ENCODE data around the gene LZIC.
"Not testable (repeated sequence)": the region's sequence is repeated elsewhere in the genome, so short reads cannot be mapped to it uniquely, and the experiment has no call there.

LZIC gene

DNA sequence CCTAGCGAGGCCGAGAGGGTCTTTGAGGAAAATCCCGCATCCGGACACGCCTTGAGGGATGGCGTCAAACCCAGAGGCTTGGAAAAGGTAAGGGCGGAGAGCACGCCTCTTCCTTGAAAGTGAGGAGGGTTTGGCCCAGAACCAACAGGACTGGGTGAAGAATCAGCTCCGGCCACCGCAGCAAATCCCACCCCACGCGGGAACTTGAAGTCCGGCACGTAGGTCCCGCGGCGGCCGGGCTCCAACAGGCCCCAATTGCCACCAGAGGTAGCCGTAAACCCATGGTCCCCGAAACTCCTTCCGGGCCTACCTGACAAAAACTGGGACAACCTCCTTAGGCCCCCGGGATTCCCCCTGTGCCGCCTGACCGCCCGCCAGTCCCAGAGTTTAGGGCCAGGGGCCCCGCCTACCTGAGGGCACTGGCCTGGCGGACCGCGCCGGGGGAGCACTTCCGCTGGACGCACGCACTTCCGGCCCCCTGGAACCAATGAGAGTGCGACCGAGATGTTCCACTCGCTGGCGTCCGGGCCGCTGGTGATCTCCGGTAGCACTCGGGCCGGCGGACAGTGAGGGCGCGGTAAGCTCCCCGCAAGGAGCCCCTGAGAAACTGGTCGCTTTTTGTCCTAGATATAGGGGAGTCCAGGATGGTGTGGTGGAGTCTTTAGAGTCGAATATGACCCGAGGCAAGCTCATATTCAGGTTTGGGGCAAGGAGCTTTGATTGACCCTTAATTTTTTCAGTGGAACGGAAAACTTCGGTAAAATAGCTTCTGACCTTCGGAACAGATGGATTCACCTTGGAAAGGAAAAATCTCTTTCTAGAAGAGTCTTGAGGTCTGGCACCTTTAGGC, at the start of gene LZIC, which contains the start of gene NMNAT1:
TSS of gene LZIC (minus strand) at position 453 of the 850 bp plus-strand sequence. CDS start 6,772 bp downstream, outside the sequence.
TSS of gene NMNAT1 (plus strand) at position 537 of the 850 bp plus-strand sequence. CDS start 28,599 bp downstream, outside the sequence.
- DNase-seq = peak; percentile 72 to 90

DNA sequence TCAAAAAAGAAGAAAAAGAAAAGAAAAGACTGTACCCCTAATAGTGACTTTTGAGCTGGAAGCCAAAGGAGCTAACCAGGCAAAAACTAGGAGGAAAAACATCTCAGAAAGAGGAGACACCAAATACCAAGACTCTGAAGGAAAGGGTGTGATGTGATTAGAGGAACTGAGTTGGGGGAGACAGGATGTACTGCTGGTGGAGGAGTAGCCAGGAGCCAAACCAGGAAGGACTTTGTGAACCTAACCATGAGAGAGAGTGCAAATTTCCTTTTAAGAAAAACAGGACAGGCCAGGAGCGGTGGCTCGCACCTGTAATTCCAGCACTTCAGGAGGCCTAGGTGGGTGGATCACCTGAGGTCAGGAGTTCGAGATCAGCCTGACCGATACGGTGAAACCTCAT, 49.7 kb upstream of the LZIC start:
- DNase-seq = no peak

DNA sequence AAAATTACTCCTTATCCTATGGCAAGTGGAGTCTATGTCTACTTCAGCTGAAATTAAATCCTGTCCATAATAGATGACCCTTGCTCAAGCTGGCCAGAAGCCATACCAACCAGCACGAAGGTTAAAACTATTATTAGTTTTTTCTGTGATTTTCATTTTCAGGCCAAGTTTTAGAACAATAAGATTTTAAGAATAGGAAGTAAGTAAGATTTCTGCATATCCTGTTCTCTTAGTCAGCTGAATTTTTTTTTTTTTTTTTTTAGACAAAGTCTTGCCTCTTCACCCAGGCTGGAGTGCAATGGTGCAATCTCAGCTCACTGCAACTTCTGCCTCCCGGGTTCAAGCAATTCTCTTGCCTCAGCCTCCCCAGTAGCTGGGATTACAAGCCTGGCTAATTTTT, 47.8 kb upstream of the LZIC start:
- no peak for DNase-seq

DNA sequence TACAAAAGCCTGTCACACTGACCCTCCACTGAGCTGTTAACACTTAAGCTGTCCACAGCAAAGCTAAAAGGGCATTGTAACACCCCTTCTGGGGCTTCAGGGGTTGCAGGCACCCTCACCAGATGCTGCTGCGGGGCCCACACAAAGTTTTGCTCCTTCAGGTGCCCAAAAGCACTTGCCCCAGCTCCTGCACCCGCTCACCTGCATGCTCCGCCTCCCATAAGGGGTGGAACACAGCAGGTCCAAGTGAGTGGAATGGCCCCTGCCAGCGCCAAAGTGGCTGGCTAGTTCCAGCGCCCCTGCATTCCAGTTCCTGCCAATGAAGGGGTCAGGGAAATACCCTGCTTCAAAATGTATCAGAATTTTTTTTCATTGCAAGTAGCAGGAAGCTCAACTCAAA, 46.6 kb upstream of the LZIC start:
- DNase-seq = no peak

DNA sequence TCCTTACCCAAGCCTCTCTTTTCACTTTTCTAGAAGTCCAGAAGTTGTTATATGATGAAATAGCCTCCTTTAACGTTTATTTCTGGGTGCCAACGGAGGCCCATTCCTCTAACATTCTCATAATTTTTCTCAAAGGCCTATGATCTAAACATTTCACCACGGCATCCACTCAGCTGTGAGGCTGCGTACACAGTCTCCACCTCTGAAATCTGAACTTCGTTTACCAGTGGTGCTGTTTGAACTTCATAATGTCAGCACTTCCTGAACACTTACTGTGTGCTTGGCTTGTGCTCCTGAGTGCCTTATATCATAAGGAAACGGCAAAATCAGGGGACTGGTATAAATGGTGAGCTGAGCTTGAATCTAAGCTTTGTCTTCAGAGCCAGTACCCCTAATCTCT, 41.8 kb upstream of the LZIC start:
- DNase-seq = no peak

DNA sequence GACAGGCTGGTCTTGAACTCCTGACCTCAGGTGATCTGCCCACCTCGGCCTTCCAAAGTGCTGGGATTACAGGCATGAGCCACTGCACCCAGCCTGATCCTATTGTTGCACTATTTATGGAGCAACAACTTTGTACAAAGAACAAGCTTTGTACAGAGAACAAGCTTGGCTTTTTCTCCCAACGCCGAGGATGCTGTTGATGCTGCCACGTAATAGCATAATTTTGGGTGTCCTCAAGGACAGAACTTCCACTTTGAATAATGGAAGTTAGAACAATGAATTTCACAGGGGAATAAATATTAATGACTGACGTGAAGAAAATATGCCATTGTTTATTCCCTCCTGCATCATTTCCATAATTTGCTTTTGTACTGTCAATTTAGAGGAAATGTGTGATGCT, 41.1 kb upstream of the LZIC start:
- DNase-seq = no peak

DNA sequence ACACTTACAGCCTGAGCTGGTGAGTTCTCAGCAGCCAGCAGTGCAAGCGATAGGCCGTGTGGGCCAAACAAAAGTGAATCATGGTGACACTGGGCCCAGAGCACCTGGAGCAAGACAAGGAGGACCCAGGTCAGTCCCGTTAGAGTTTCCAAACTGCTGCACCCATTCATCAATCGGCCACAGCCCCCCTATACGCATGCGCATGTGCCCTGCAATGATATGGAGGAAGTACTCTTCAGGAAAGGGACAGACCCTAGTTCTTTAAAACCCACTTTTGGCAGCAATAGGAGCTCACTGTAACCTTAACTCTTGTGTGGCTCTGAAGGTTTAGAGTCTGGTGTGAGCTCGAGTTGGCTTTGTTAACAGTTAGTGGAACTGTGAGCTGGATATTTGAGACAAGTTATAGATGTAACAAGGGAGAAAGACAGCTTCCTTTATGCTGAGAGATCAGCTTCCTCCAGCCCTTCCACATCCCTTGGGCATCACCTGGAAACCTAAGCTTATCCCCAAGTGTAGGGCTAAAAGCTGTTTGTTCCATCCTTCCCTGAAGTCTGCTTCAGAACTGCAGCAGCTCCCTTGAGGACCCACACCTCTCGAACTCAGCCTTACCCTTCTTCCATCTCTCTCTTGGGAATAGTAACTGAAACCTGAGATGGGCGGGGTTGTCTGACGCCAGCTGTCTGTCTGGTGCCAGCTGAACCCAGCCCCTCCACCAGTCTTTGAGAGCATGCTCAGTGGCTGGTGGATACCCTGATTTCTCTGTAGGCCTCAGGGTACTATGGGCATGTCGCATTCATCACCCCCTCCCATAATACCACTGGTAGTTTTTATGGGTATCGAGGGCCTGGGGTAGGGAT, 17.7 kb upstream of the LZIC start:
- peak; percentile 97 to 98 for DNase-seq

DNA sequence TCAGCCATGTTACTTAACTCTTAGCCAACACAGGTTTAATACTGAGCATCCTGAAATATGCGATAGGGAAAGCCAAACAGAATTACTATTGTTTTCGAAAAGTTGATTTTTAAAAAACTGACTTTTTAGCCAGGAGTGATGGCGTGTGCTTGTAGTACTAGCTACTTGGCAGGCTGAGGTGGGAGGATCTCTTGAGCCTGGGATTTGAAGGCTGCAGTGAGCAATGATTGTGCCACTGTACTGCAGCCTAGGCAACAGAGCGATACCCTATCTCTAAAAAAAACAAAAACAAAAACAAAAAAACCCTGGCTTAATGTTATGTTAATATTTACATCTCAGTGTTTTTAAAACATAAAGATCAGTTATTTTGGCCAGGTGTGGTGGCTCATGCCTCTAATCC, 16.8 kb upstream of the LZIC start:
- no peak for DNase-seq

DNA sequence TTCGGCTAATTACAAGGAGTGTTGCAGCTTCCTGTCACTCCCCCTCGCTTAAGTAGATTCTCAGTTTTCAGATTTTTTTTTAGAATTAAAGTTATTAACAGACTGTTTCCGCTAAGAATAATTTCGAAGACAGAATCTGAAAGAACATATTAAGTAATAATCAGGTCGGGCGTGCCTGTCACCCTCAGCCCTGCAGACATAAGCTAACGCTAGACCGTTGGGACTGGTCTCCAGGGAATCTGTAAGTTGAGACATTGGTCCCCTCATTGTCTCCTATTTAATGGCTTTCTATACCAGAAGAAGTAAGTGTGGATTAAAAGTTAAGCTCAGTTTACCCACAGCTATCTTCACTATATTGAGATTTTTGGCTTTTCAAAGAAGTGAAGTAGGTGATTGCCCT, 14.5 kb upstream of the LZIC start:
- DNase-seq = no peak

DNA sequence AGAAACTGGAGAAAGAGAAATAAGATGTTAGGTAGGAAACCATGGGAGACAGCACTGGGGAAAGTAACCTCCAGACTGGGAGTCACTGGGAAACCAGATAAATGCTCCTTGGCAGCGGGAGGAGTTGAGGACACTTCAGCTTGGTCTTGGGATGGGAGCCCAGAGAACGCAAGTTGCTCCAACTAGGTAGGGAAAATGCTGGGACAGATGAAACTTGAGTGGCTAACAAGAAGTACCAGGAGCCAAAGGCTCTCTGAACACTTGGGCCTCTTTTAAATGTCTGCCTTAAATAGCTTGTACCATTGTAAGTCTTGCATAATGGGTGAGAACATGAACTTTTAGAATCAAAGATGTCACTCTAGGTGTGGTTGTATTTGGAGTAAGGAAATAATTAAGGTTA, 3.1 kb upstream of the LZIC start:
- no peak for DNase-seq

DNA sequence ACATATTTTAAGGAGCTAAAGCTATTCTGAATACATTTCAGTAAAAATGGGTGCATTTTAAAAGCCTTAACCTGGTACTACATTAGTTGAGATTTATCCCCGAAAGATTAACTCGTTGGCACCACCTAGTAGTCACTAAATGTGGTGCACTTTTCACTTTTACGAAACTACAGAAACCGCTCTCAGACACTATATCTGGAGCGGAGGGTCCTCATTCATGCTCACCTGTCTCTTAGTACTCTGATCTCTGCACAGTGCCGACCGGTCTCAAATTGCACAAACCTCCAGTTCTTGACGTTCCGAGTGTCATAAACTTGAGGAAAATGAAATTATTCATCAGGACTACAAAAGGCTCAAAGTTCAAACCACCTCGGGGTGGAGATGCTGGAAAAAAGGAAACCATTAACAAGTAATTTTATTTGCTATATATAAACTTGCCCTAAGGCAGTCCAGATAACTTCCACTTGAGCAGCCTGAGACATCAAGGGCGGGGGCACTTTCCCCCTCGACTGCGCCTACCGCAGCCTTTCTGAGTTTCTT, 722 bp downstream of the LZIC start:
- DNase-seq = peak in 1 of 2 experiments; percentile 61

DNA sequence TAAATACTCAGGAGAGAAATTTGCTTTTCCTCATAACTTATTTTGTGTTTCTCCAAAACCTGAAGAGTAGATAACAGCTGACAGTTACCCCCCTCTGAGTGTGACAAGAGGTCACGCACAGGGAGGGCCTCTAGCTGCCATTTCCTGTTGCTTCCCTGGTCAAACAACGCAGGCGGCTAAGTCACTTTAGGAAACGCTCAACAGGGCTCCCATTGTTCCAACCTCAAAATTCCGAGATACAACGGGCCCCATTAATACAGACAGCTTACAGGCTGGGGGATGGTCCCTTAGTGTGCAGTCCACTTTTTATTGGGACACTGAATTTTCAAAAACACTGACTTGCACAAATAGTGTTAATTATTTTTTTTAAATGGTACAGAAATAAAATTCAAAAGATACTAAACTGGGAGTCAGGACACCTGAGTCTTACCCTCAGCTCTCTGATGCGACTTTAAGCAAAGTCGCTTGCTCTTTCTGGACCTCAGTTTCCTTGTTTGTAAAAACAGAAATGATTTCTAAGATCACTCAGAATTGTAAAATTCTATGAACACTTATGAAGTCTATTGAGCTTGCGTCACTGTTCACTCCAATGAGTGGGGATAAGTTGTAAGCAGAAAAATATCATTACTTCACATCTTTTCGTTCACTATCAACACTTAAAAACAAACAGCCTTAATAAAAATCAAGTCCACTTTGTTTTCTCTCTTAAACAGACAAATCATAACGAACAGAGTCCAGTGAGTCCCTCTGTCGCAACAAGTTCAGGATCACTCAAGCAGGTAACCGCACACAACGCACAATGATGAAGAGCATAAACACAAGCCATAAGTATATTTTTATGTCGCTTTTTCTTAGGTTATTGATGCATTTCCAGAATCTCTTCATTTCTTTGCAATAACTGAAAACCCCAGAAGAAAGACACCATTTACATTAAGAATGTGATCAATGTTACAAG, 13.5 kb downstream of the LZIC start:
- no peak for DNase-seq

DNA sequence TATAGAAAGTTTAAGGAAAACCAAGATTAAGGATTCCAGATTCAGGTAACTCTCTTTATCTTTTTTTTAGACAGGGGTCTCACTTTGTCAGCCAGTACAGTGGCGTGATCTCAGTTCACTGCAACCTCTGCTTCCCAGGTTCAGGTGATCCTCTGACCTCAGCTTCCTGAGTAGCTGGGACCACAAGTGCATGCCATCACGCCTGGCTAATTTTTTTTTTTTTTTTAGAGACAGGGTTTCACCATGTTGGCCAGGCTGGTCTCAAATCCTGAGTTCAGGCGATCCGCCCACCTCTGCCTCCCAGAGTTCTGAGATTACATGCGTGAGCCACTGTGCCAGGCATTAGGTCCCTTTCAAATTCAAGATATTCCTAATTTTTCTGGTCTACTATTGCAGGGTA, 15.9 kb downstream of the LZIC start:
- DNase-seq = no peak

DNA sequence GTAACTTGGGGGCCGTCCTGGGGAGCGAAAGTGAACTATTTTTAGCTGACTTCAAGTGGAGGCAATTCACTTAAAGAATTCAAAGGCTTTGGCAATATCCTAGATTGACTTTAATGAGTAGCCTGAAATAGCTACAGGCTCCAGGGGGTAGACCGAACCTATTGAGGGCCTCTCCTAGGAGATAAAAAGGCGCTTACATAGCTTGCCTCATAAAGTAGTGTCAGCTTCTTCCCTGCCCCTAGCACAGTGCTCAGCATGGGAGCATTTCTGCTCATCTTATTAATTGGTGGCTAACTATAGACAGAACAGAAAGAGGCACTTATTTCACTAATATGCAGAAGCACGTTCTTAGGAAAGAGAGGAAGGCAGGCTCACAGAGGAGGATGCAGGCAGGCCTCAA, 20.8 kb downstream of the LZIC start:
- DNase-seq = no peak

DNA sequence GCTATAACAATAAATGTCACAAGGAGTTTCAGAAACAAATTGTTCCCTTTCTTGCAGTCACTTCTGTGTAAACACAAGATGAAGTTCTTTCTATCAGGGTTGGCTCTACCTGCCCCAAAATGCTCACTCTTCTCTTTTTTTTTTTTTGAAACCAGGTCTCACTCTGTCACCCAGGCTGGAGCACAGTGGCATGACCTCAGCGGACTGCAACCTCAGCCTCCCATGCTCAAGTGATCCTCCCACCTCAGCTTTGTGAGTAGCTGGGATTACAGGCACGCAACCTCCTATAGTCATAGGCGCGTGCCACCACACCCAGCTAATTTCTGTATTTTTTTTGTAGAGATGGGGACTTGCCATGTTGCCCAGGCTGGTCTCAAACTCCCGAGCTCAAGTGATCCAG, 22.6 kb downstream of the LZIC start:
- DNase-seq = no peak

DNA sequence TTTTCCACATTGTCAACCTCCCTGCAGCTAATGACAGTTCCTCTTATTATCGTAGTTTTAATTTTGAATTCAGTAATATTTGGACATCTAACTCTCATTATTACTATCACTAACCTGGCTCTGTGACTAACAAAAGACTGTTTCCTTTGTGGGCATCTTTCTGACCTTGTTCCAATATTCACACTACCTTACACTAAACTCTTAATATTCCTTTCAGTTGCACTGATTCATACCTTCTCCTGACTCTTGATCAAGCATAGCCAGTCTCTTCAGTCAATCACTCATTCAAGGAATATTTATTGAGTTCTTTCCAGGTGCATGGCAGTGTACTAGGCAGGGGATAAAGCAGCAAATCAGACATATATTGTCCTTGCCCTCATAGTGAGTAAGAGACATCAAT, 25.3 kb downstream of the LZIC start:
- no peak for DNase-seq

DNA sequence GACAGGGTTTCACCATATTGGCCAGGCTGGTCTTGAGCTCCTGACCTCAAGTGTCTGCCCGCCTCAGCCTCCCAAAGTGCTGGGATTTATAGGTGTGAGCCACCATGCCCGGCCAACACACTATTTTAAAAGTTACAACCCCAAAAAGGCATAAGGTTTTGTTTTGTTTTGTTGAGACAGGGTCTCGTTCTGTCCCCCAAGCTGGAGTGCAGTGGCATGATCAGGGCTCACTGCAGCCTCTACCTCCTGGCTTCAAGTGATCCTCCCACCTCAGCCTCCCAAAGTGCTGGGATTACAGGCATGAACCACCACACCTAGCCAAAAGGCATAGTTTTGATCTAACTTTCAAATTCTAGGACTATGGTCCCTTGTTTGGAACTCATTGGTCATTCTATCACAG, 25.7 kb downstream of the LZIC start:
- not testable (repeated sequence) for DNase-seq

DNA sequence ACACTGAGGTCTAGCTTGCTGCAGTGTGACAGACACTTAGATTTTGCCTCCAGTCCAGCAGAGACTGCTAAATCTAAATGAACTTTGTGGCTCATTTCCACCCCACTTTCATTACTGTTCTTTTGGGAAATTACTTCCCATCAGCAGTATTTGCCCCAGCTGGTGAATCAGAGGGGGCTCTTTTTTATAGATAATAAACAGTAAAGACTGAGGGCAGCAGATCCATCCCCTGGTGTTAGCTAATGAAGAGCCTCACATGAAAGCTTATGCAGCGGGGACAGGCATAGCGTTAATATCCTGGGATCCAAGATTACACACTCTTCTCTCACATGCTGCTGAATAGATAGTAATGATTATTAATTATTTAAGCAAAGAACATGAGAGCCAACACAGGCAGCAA, 26.7 kb downstream of the LZIC start:
- DNase-seq = no peak

DNA sequence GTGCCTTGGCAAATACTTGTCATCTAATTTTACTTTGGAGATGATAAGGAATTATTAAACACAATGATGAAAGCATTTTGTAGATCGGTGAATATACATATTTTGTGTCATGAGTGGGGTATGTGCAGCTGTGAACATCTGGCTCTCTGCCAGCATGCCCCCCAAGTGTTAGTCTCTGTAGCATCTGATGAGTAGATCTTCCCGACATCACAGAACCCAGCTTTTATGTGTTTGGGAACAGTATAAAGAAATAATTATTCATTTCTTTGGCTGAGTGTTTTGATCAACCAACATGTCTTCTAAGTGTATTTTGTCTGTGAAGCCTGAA, 28.6 kb downstream of the LZIC start:
- no peak for DNase-seq

DNA sequence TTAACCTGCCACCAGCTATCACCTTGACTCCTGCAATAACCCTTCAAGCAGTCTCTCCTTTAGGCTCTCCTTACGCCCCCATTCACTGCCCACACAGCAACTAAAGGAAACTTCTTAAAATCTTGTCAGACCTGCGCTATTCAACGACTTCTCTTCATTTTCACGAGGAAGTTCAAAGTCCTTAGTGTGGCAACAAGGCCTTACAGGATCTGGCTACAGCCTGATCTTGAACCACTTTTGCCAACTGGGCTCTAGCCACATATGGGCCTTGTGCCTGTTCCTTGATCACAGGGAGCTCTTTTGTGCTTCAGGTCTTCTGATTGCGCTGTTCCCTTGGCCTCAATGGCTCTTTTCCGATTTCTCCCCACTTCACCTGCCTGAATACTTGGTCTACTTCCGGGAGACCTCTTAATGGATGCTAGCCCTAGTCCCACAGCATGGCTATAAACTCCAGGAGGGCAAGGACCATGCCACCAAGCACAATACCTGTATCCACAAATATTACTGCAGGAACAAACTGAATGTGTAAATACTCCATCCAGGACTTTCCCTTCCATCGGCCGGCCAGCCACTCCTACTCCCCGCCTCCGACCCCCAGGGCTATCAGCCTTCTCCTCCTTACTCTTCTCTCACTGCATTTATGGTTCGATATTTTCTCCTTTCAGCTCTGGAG, 30.8 kb downstream of the LZIC start:
- DNase-seq = no peak

DNA sequence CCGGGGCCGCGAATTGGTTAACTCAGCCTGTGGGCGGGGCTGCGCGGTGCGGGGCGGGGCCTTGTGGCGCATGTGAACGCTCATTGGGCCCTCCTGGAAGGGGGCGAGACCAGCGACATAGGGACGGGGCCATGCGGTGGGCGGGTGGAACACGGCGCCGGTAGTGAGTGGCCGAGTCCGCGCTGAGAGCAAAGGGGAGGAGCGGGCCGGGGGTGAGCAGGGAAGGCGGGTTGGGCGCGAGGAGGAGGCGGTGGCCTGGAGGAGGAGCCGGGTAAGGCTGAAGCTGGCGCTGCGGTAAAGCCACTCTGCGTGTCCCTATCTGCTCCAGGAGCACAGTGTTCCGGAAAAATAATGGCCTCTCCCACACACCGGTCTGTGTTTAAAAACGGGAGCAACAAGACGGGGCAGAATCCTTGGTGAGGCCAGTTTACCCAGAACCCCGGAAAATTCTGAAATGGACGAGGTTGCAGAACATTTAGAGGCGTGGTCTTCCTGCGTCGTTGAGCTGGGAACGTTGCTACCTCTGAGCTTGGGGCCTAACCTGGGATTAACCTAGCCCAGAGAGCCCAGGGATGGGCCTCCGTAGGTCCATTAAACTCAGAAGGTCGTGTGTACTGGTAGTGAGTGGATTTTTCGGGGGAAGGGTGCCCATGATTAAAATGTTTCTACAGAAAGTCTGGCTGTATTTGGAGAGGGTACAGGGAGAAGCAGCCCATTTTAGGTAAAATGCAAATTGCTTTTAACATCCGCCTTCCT, 32.6 kb downstream of the LZIC start:
- peak; percentile 96 to 97 for DNase-seq
